HFFc6 (cell line): ENCODE data around the gene CDA. TPM values are rescaled to one million over a fixed set of nuclear protein-coding genes. Genes with fewer than 3 reads are reported as not detected.

ENCODE experiments used
- DNase-seq: peaks from one replicate; pipeline ENCODE4 v3.0.0-alpha.2; 2018
- H3K27ac Mint-ChIP-seq: 2 replicates; pipeline ENCODE4 v1.8.0; 2020; ENCODE audit warnings: mild to moderate bottlenecking, mixed read lengths
- H3K27me3 Mint-ChIP-seq: 2 replicates; pipeline ENCODE4 v1.8.0; 2021; ENCODE audit warnings: mild to moderate bottlenecking, moderate library complexity, mixed read lengths; ENCODE audit not compliant: insufficient read depth
- H3K36me3 Mint-ChIP-seq: 2 replicates; pipeline ENCODE4 v1.8.0; 2021; ENCODE audit warnings: low read depth, mixed read lengths
- H3K4me1 Mint-ChIP-seq: 2 replicates; pipeline ENCODE4 v1.8.0; 2020; ENCODE audit warnings: low read depth, mixed read lengths
- H3K4me3 Mint-ChIP-seq: 2 replicates; pipeline ENCODE4 v1.8.0; 2020; ENCODE audit warnings: mild to moderate bottlenecking, moderate library complexity, mixed read lengths
- H3K9me3 Mint-ChIP-seq: 2 replicates; pipeline ENCODE4 v1.8.0; 2020; ENCODE audit warnings: mild to moderate bottlenecking, mixed read lengths
- total RNA-seq, 6 experiments: library from RNA; stranded (reverse); fragmentation: NEBNext Ultra II Directional; extraction: Animal tissue kit (Norgen Biotek cat#: 25700); gene quantifications; 2 replicates in 1 of 6; 3 replicates in 5 of 6; pipeline ENCODE4 v1.2.3, GENCODE V29; 2021
- TF ChIP-seq, protein P1 (sequence below): fragments of 200-600 bp; sonication (generic); IDR thresholded peaks from 2 replicates; pipeline ENCODE4 v1.5.0; 2021; ENCODE audit warnings: antibody characterized with exemption, mild to moderate bottlenecking

CDA gene
- total RNA-seq, 6 experiments from 2014 or later, result 6.7 to 15.4 (median 13.3) TPM

DNA sequence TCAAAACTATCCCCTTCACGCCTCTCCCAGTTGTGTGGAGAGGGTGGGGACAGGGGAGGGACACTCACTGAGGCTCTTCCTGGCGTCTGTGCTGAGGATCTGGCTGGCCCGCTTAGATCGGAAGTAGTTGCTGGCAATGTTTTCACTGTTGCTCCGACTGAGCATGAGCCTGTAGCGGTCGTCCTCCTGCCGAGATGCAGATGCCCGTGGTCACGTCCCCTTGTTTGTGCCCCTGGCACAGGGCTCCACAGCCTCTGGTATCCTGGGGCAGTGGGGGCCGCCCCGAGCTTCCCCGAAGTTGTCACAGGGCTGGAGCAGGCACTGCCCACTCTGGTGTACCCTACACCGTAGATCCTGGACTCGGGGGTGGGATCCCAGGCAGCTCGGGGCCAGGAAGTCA, 77.2 kb downstream of the CDA start:
- peaks cover 6% of the 10 kb centered on the region for H3K36me3 Mint-ChIP-seq
- TF ChIP-seq, protein P1, sequence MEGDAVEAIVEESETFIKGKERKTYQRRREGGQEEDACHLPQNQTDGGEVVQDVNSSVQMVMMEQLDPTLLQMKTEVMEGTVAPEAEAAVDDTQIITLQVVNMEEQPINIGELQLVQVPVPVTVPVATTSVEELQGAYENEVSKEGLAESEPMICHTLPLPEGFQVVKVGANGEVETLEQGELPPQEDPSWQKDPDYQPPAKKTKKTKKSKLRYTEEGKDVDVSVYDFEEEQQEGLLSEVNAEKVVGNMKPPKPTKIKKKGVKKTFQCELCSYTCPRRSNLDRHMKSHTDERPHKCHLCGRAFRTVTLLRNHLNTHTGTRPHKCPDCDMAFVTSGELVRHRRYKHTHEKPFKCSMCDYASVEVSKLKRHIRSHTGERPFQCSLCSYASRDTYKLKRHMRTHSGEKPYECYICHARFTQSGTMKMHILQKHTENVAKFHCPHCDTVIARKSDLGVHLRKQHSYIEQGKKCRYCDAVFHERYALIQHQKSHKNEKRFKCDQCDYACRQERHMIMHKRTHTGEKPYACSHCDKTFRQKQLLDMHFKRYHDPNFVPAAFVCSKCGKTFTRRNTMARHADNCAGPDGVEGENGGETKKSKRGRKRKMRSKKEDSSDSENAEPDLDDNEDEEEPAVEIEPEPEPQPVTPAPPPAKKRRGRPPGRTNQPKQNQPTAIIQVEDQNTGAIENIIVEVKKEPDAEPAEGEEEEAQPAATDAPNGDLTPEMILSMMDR, result no peak
- no peak overlapping the region for H3K27ac Mint-ChIP-seq
- DNase-seq, result no peak
- H3K4me1 Mint-ChIP-seq, result peaks cover 11% of the 10 kb centered on the region
- peaks cover 2% of the 10 kb centered on the region; the same call in 1 of the 2 replicates for H3K27me3 Mint-ChIP-seq
- no peaks in the 10 kb centered on the region for H3K9me3 Mint-ChIP-seq
- H3K4me3 Mint-ChIP-seq, result no peak overlapping the region

DNA sequence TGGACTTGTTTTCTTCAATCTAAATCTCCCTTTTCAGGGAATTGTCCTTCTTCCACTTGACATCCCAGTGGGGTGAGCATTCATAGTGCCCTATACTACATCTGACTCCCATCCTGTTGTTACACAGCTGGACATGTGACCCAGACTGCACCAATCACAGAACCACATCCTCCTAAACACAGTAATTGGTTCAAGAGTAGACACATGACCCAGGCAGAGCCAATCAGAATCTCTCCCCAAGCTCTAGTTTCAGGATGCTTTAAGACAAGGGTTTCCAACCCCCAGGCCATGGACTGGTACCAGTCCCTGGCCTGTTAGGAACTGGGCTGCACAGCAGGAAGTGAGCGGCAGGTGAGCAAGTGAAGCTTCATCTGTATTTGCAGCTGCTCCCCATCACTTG, 77.9 kb downstream of the CDA start:
- H3K9me3 Mint-ChIP-seq, result no peaks in the 10 kb centered on the region
- no peaks in the 10 kb centered on the region; the same call in 1 of the 2 replicates for H3K27me3 Mint-ChIP-seq
- TF ChIP-seq, protein P1, result no peak
- H3K4me1 Mint-ChIP-seq, result peaks cover 11% of the 10 kb centered on the region
- peaks cover 6% of the 10 kb centered on the region for H3K36me3 Mint-ChIP-seq
- no peak overlapping the region for H3K4me3 Mint-ChIP-seq
- DNase-seq, result no peak
- no peak overlapping the region for H3K27ac Mint-ChIP-seq

Other genes starting within 250 kb of the CDA start
- 10 to 100 TPM; 40.3 to 57.8 (median 42.6) TPM for gene CAMK2N1, start 102.9 kb upstream of the CDA start, total RNA-seq
- gene MUL1, start 80.9 kb upstream of the CDA start, total RNA-seq, result 10 to 100 TPM; 26.9 to 36.4 (median 27.8) TPM
- gene FAM43B, start 36.5 kb upstream of the CDA start, total RNA-seq, result under 1 TPM in 1 of 6 experiments, not detected in 5; 0.07 TPM
- 100 to 1,000 TPM in 3 of 6 experiments, 10 to 100 TPM in 3; 89.9 to 134 (median 99.1) TPM for gene PINK1, start 44.4 kb downstream of the CDA start, total RNA-seq
- gene DDOST, start 72.3 kb downstream of the CDA start, total RNA-seq, result 100 to 1,000 TPM; 266 to 291 (median 281) TPM
- gene KIF17, start 128.9 kb downstream of the CDA start, total RNA-seq, result 1 to 10 TPM; 5.8 to 8.1 (median 7.4) TPM
- gene SH2D5, start 143.6 kb downstream of the CDA start, total RNA-seq, result 10 to 100 TPM; 12.0 to 15.9 (median 13.2) TPM
- gene HP1BP3, start 198.2 kb downstream of the CDA start, total RNA-seq, result 100 to 1,000 TPM; 171 to 207 (median 200) TPM